Loucy (cell line): ENCODE results near the gene PIK3CB.

Experiments
- EZH2phosphoT487 ChIP-seq: fragments of 200-600 bp; IDR thresholded peaks from 2 replicates; pipeline ENCODE4 v1.6.1; 2018; ENCODE audit warnings: antibody characterized with exemption, mild to moderate bottlenecking, moderate library complexity, borderline replicate concordance
- TF ChIP-seq, protein P1 (sequence below): fragments of 200-600 bp; sonication (generic); conservative IDR thresholded peaks from 2 replicates; pipeline ENCODE4 v1.5.1; 2014; ENCODE audit warnings: mild to moderate bottlenecking, antibody characterized with exemption, low read length

DNA sequence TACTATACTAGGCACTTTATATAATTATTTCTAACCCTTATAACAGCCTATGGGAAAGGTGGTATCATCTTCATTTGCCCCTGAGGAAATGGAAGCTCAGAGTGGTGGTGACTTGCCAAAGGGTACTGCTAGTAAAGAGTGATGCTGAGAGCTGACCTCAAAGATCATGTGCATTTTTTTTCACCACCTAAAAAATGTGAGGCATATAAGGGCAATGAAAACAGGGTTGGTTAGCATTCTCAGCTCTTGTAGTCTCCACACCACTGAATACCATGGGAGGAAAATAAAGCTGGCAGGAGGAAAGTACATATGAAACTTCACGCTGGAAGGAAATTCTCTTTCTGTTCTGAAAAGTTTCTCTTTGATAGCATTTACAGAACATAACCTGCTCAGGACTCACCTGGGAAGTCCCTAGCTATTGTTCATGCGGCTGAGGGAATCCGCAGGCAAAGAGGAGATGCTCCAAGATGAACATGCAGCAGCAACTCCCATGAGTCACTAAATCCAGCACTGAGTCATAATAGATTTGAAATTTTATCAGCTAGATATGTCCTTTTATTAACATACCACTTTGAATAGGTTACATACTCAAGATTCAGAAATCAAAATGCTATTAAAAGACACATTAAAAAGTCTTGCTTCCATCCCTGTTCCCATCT is 208.9 kb downstream of the PIK3CB start:
- TF ChIP-seq, protein P1, sequence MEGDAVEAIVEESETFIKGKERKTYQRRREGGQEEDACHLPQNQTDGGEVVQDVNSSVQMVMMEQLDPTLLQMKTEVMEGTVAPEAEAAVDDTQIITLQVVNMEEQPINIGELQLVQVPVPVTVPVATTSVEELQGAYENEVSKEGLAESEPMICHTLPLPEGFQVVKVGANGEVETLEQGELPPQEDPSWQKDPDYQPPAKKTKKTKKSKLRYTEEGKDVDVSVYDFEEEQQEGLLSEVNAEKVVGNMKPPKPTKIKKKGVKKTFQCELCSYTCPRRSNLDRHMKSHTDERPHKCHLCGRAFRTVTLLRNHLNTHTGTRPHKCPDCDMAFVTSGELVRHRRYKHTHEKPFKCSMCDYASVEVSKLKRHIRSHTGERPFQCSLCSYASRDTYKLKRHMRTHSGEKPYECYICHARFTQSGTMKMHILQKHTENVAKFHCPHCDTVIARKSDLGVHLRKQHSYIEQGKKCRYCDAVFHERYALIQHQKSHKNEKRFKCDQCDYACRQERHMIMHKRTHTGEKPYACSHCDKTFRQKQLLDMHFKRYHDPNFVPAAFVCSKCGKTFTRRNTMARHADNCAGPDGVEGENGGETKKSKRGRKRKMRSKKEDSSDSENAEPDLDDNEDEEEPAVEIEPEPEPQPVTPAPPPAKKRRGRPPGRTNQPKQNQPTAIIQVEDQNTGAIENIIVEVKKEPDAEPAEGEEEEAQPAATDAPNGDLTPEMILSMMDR: no peak
- TF ChIP-seq EZH2phosphoT487: no peak
